ENCODE data around the gene DNA2.

GRCh38 chr10:68489919-68490318 is 18.1 kb upstream of the DNA2 start:
- no peak for TF ChIP-seq POLR2A (IDR thresholded peaks at IDR 0.05; ENCODE audit: low read depth, low read length)
- TF ChIP-seq POLR2AphosphoS5 (IDR thresholded peaks at IDR 0.05; ENCODE audit: low read depth, low read length) = no peak

Measured in GM12891 (cell line).